GM18508 (cell line): ENCODE measurements around the gene ZFP36.

Experiments
- ATAC-seq: cut with Tn5 transposase; IDR thresholded peaks from one replicate; pipeline ENCODE4 v1.9.1; 2021; ENCODE audit warnings: moderate number of reproducible peaks; ENCODE audit not compliant: insufficient read depth, unreplicated experiment

Gene ZFP36

GRCh38 chr19:39382991-39383828 is 23.4 kb upstream of the ZFP36 start:
- no peak for ATAC-seq

- no peak for ATAC-seq
These were observed 21.6 kb upstream of the ZFP36 start for GRCh38 chr19:39384839-39385568.

- ATAC-seq = no peak
These were observed 20.8 kb upstream of the ZFP36 start for GRCh38 chr19:39385629-39386411.

GRCh38 chr19:39386557-39386956 is 20.1 kb upstream of the ZFP36 start:
- no peak for ATAC-seq

GRCh38 chr19:39388657-39389056 is 18.0 kb upstream of the ZFP36 start:
- ATAC-seq = no peak

GRCh38 chr19:39389631-39390414 is 16.8 kb upstream of the ZFP36 start:
- ATAC-seq = no peak

GRCh38 chr19:39390451-39390750 is 16.2 kb upstream of the ZFP36 start:
- ATAC-seq = no peak

GRCh38 chr19:39390751-39391437 is 15.8 kb upstream of the ZFP36 start, which contains the start of the genes MED29 and PAF1:
Gene MED29 (plus strand): TSS chr19:39391378. CDS start chr19:39391423, 45 bp downstream.
Gene PAF1 (minus strand): TSS chr19:39391106. CDS start chr19:39390864, 242 bp downstream.
- peak; percentile 78 for ATAC-seq

- ATAC-seq = no peak
These were observed 9.0 kb upstream of the ZFP36 start for GRCh38 chr19:39397360-39398296.

GRCh38 chr19:39398297-39398864 is 8.3 kb upstream of the ZFP36 start:
- ATAC-seq = no peak

GRCh38 chr19:39399668-39400050 is 7.0 kb upstream of the ZFP36 start:
- no peak for ATAC-seq

- ATAC-seq = no peak
These were observed 6.6 kb upstream of the ZFP36 start for GRCh38 chr19:39400061-39400460.

GRCh38 chr19:39401070-39401548 is 5.5 kb upstream of the ZFP36 start:
- no peak for ATAC-seq

- no peak for ATAC-seq
These were observed 4.9 kb upstream of the ZFP36 start for GRCh38 chr19:39401549-39402345.

- no peak for ATAC-seq
These were observed 4.0 kb upstream of the ZFP36 start for GRCh38 chr19:39402346-39403300.
